HG02970 (cell line): ENCODE measurements around the gene EPM2AIP1.
"Not testable (repeated sequence)": the region's sequence is repeated elsewhere in the genome, so short reads cannot be mapped to it uniquely, and the experiment has no call there.

Experiments
- ATAC-seq: cut with Tn5 transposase; IDR thresholded peaks from one replicate; pipeline ENCODE4 v1.9.1; 2021; ENCODE audit warnings: mild to moderate bottlenecking, moderate library complexity, moderate number of reproducible peaks; ENCODE audit not compliant: unreplicated experiment, low FRiP score

EPM2AIP1 gene

DNA sequence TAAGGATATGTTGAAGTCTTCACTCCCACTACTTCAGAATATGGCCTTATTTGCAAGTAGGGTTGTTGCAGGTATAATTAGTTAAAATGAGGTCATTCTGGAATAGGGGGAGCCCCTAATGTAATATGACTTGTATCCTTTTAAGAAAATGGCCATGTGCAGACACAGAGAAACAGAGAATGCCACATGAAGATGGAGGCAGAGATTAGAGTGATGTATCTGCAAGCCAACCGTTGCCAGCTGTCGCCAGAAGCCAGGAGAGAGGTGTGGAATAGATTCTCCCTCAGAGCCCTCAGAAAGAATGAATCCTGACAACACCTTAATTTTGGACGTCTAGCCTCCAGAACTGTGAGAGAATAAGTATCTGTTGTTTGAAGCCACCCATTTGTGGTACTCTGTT lies 36.8 kb downstream of the EPM2AIP1 start:
- ATAC-seq = no peak

DNA sequence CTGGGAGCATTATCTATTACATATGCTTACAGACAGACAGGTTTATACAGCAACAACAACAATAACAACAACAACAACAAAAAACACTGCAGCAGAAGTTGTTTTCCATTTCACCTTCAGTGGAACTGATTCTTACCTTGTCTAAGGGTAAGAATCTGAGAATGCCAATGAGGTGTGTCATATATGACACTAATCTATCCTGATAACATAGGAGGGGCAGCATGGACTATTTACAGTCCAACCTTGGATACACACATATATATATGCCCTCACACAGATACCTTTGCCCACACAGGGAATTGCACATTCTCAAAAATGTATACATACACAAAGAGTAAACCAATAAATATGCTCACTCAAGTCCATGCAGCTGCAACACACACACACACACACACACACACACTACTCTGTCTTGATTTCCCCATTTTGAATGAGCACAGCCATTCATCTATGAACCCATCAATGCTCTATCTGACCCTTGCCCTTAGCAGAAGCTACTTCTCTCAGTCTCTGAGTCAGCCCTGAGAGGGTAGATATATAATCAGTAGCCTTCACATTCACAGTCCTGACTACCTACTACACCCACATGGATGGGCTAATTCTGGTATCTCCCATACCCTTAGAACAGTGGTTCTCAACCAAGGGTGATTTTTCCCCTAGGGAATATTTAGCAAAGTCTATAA lies 38.3 kb downstream of the EPM2AIP1 start:
- no peak for ATAC-seq

DNA sequence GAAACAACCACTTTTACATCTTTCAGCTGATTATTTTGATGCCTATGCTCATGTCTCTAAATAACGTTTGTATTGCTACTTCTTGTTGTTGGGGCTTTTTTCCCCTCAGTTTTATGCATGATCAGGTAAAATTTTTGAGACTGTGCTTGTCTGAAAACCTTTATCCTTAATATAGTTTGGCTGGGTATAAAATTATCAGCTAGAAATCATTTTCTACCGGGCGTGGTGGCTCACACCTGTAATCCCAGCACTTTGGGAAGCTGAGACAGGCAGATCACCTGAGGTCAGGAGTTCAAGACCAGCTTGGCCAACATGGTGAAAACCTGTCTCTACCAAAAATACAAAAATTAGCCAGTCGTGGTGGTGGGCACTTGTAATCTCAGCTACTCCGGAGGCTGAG lies 45.1 kb downstream of the EPM2AIP1 start:
- ATAC-seq = not testable (repeated sequence)

DNA sequence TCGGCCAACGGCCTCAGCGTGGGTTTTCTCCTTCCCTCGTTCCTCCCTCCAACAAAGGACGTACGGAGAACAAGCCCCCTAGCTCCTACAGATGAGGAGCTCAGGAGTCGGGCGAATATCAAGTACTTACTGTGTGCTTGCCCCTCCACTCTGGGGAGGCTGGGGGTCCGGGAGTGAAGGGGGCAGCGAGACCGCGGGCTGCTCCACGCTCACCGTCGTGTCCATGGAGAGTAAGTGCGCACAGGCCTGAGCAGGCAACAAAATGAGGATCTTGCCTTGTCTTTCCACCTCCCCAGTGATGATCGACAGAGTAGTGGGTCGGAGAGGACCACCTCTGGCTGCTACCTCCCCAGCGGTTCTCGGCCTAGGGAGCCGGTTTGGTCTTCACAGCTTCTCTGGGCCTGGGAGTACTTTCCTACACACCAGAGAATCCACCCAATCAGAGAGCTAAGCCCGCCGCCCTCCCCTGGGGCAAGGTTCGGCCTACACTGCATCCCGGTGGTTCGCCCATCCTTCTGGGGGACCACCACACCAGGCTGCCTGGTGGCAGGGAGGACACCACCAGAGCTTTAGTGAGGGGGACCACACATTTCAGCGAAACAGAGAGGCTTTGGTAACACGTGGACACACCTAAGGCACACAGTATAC lies 47.5 kb downstream of the EPM2AIP1 start:
- no peak for ATAC-seq

DNA sequence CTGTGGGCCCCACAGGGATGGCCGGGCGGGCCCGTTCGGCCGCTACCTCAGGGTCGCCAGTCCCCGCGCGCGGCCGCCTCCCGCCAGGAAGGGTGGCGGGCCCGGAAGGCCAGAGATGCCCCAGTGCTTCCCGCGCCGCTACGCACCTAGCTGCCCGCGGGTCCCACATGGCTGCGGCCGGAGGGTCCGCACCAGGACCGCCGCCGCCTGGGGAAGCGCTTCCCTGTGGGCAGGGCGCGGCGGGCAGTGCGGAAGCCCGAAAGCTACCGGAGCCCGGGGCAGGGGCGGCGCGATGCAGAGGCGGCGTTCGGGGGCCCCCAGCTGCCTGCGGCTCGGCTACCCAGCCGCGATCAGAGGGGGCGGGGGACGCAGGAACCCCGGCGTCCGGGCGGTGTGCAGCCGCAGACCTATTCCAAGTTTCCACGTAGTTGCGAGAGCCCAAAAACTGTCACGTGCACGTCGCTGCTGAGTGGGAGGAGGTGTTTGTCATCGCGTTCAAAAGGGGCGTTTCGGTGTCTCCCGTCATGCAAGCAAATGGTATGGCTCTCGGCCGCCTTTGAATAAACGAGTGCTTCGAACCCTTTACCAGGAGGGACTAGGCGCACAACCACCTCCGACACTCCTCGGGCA lies 48.2 kb downstream of the EPM2AIP1 start, which contains the start of gene TRANK1:
TRANK1 (minus strand) TSS at position 414 of the 630 bp plus-strand sequence; CDS start at position 169, 245 bp downstream.
- ATAC-seq = peak; percentile 42

DNA sequence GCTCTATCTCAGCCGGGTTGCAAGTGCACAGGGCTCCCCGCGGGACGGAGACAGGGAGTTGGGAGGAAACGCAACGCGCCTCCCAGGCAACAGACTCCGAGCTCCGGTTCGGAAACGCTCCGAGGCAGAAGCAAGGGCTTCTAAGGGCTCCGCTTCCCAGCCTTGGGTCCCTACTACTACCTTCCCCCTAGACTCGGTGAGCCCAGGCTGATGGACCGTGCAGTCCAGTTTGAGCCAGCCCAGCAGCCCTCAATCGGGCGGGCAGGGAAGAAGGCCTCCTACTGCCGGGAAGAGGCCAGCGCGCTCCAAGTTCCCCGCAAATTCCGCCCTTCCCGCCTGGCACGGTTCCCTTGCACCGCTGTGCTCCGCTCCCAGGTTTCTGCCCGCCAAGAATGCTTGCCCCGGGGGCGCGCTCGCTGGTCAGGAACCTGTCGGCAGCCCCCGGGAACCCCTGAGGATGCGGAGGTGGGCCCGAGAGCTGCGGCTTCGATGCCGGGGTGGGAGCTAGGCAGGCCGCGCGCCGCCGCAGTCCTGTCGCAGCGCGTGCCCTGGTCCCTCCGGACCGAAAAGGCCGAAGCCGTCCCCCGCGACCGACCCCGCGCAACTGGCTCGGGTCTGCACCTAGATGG lies 48.8 kb downstream of the EPM2AIP1 start:
- ATAC-seq = peak; percentile 44

DNA sequence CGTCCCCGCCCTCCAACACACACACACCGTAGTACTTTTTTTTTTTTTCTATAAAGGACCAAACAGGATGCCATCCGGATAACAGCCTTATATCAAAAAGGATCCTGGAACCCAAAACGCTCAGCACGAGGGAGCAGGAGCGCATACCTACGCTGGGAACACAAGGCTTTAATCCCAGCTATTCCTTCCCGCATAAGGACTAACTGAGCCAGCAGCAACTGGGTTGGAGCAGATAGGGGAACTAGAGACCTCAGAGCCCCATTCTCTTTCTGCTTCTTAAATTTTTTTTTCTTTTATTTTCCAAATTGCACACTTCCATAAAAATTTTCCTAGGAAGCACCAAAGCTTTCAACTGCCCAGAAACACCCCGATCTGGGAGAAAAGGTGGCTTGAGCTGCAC lies 49.3 kb downstream of the EPM2AIP1 start:
- no peak for ATAC-seq

DNA sequence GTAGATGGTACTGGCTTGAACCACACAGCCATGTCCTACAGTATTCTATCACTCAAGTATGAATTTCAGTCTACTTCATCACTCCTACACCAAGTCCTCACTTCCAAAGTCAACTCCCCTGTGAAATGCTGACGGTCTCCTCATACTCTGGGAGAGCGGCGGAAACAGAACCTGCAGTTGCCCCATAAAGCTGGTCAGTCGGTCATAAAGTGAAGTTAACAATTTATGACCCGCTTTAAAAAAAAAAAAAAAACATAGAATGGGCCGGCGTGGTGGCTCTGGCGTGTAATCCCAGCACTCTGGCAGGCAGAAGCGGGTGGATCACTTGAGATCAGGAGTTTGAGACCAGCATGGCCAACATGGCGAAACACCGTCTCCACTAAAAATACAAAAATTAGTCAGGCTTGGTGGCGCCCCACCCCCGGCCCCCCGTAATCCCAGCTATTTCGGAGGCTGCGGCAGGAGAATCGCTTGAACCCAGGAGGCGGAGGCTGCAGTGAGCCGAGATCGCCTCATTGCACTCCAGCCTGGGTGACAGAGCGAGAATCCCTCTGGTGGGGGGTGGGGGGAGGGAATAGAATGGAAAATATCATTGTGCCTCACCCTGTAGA lies 50.2 kb downstream of the EPM2AIP1 start:
- ATAC-seq = no peak

DNA sequence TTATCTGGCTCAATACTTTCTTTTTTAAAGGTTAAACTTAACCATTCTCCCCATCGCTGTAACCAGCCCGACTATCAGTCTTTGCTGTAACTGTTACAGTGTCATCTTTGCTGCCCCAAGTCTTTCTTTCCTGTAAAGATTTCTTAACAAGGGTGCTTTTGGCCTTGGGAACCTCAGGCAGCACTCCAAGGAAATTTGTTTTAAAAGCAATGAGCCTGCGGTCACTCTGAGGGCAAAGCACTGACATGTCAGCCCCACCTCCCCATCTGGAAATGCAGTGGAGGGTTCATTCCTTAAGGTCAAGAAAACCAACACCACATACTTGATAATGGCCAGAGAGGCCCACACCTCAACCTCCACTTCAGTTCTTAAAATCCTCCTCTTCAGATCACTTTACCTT lies 51.3 kb downstream of the EPM2AIP1 start:
- no peak for ATAC-seq

DNA sequence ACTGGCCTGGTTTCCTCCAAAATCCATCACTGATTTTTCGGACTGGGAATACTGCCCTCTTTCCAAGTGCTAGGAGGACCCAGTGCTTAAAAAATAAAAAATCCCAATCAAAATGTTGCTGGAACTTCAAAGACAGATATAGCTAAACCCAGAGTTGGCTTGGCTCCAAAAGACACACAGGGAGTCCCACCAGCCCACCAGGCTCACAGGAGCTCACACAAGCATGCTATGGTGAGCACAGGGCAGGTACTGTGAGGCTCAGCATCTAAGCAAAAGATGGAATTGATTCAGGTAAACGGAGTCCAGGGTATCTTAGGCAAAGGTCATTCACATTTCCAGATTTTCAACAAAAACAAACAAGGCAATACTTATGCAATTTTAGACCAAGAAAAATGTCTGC lies 51.8 kb downstream of the EPM2AIP1 start:
- no peak for ATAC-seq

DNA sequence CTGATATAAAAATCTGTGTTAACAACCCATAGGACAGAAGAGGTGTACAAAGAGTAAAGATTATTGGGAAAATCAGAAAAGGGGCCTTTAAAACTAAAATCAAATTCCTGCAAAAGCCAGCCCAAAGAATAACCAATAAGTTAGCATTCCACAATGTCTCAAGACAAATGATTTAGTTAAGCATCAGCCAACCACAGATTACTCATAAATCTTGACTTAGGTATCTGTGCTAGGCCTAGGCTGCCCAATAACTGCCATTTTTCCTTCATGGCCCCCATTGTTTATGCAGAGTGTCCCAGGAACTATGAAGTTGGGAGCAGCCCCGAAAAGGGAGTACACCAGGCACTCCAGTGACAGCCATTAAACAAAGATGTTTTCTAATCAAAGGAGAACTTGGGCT lies 55.4 kb downstream of the EPM2AIP1 start:
- ATAC-seq = no peak
